PFSK-1 (cell line): ENCODE measurements around the gene RIMS1.

Experiments
- POLR2AphosphoS5 ChIP-seq: IDR thresholded peaks from 2 replicates; pipeline ENCODE4 v1.6.1; 2012; ENCODE audit warnings: low read depth, mild to moderate bottlenecking, control low read depth, low read length, moderate library complexity
- SIN3A ChIP-seq: IDR thresholded peaks from 2 replicates; pipeline ENCODE4 v1.6.1; 2012; ENCODE audit warnings: mild to moderate bottlenecking, low read length, moderate library complexity, borderline replicate concordance; ENCODE audit not compliant: insufficient read depth
- TAF1 ChIP-seq: IDR thresholded peaks from 2 replicates; pipeline ENCODE4 v1.6.1; 2012; ENCODE audit warnings: low read length, control low read depth, borderline replicate concordance; ENCODE audit not compliant: insufficient read depth

GRCh38 chr6:72032086-72032485 is 145.7 kb downstream of the RIMS1 start:
- TF ChIP-seq TAF1: no peak
- no peak for TF ChIP-seq POLR2AphosphoS5
- no peak for TF ChIP-seq SIN3A
